Tibial nerve (tissue), 4 donors: ENCODE data around the gene EEF1AKMT3. TPM values are rescaled to one million over a fixed set of nuclear protein-coding genes. Genes with fewer than 3 reads are reported as not detected.

Experiments
- DNase-seq, 2 donors: peaks; one replicate each; pipeline ENCODE4 v3.0.0-alpha.2; 2019; ENCODE audit warnings: low spot score in 2 of 2
- H3K27ac ChIP-seq, 4 donors: fragments of 200-600 bp; sonication (generic) in 3 of 4; one replicate each; pipeline ENCODE4 v1.5.1; 2017 to 2019; ENCODE audit warnings: mild to moderate bottlenecking in 1 of 4
- H3K27me3 ChIP-seq, 2 donors: fragments of 200-600 bp; sonication (generic) in 1 of 2; one replicate each; pipeline versions ENCODE4 v1.5.1 to v1.6.0; 2017 to 2019
- H3K36me3 ChIP-seq, 3 donors: fragments of 200-600 bp; sonication (generic); one replicate each; pipeline ENCODE4 v1.5.1; 2018 to 2019
- H3K4me1 ChIP-seq, 4 donors: fragments of 200-600 bp; sonication (generic) in 3 of 4; one replicate each; pipeline ENCODE4 v1.5.1; 2017 to 2019
- H3K4me3 ChIP-seq, 4 donors: fragments of 200-600 bp; sonication (generic) in 3 of 4; one replicate each; pipeline ENCODE4 v1.5.1; 2017 to 2019; ENCODE audit warnings: mild to moderate bottlenecking in 1 of 4, moderate library complexity in 1 of 4
- H3K9me3 ChIP-seq, 4 donors: fragments of 200-600 bp; sonication (generic) in 3 of 4; one replicate each; pipeline ENCODE4 v1.5.1; 2017 to 2019
- CTCF ChIP-seq, 5 experiments: fragments of 200-600 bp in 3 of 5; fragments of 450-650 bp in 2 of 5; sonication (generic) in 3 of 5; IDR thresholded peaks; one replicate each; pipeline ENCODE4 v1.5.1; 2016 to 2019; ENCODE audit warnings: antibody characterized with exemption in 5 of 5, mild to moderate bottlenecking in 3 of 5, moderate library complexity in 2 of 5
- EP300 ChIP-seq, 2 donors: sonication (generic); formaldehyde crosslinking; IDR thresholded peaks; one replicate each; pipeline ENCODE4 v1.6.1; 2017; ENCODE audit warnings: antibody characterized with exemption in 2 of 2, mild to moderate bottlenecking in 1 of 2
- POLR2A ChIP-seq, 2 donors: fragments of 450-650 bp; IDR thresholded peaks; one replicate each; pipeline ENCODE4 v1.6.1; 2017; ENCODE audit warnings: antibody characterized with exemption in 2 of 2, mild to moderate bottlenecking in 2 of 2, moderate library complexity in 2 of 2
- WGBS, 2 donors: methylation state at CpG; one replicate each; pipeline ENCODE4 v1.1.5; 2018; 5-methylcytosine and 5-hydroxymethylcytosine counted together
- total RNA-seq, 4 donors: library from RNA; depleted of rRNA; stranded (reverse); fragments of >200 nt; gene quantifications; one replicate each; pipeline ENCODE4 v1.1.0, GENCODE V29; 2016

The EEF1AKMT3 gene
- total RNA-seq, 4 donors from 2014 or later: 8.0 to 16.3 (median 9.6) TPM

- WGBS, 2 donors: 81 to 87% methylated on average over 3 of the region's 3 CpGs
Measured at GRCh38 chr12:57775044-57775443, 2.6 kb downstream of the EEF1AKMT3 start.

GRCh38 chr12:57775563-57776246 is 3.3 kb downstream of the EEF1AKMT3 start:
- Histone ChIP-seq H3K27ac (no peak overlapping the region), H3K27me3 (no peaks in the 10 kb centered on the region), H3K4me1 (peaks cover 0 to 23% (median 10%) of the 10 kb centered on the region in 4 donors), H3K4me3 (no peak overlapping the region), H3K36me3 (peaks cover 0 to 49% (median 0%) of the 10 kb centered on the region in 3 donors), H3K9me3 (no peaks in the 10 kb centered on the region)
- no peak for DNase-seq
- WGBS, 2 donors: 71 to 79% methylated on average over 4 of the region's 4 CpGs
- no peak for TF ChIP-seq POLR2A (IDR thresholded peaks at IDR 0.05)
- no peak for TF ChIP-seq CTCF (IDR thresholded peaks at IDR 0.05)
- no peak for TF ChIP-seq EP300 (IDR thresholded peaks at IDR 0.05)

More at GRCh38 chr12:57775044-57775443, 2.6 kb downstream of the EEF1AKMT3 start:
- no peaks in the 10 kb centered on the region for H3K27me3 ChIP-seq
- TF ChIP-seq CTCF (IDR thresholded peaks at IDR 0.05): no peak
- no peak for TF ChIP-seq EP300 (IDR thresholded peaks at IDR 0.05)
- no peak for TF ChIP-seq POLR2A (IDR thresholded peaks at IDR 0.05)
- DNase-seq: no peak
- no peak overlapping the region for H3K27ac ChIP-seq
- peaks cover 0 to 25% (median 11%) of the 10 kb centered on the region in 4 donors for H3K4me1 ChIP-seq
- no peak overlapping the region for H3K4me3 ChIP-seq
- peaks cover 0 to 49% (median 0%) of the 10 kb centered on the region in 3 donors for H3K36me3 ChIP-seq
- no peaks in the 10 kb centered on the region for H3K9me3 ChIP-seq

- WGBS, 2 donors: 87 to 89% methylated on average over 2 of the region's 2 CpGs
Measured at GRCh38 chr12:57776247-57776587, 3.8 kb downstream of the EEF1AKMT3 start.

DNA sequence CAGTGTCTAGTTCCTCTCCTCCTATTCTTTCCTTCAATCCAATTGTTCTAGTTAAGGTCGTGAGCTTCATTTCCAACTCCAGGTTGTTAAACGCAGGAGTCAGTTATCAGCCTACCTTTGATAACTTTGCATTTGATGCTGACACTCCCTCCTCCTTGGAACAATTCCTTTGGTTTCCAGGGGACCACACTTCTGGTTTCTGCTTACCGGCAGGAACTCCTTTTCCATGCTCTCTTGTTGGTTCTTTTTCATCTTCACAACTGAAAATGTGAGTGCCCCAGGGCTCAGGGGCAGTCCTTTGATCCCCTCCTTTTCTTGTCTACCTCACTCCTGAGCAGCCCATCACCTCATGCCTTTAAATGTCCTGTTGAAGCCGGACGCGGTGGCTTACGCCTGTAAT is 5.0 kb downstream of the EEF1AKMT3 start:
- Histone ChIP-seq H3K4me3 (no peak overlapping the region), H3K27ac (no peak overlapping the region), H3K9me3 (no peaks in the 10 kb centered on the region), H3K27me3 (no peaks in the 10 kb centered on the region), H3K36me3 (peaks cover 0 to 50% (median 0%) of the 10 kb centered on the region in 3 donors), H3K4me1 (peaks cover 0 to 18% (median 2%) of the 10 kb centered on the region in 4 donors)
- TF ChIP-seq POLR2A (IDR thresholded peaks at IDR 0.05) (no peak), CTCF (IDR thresholded peaks at IDR 0.05) (no peak), EP300 (IDR thresholded peaks at IDR 0.05) (no peak)
- no peak for DNase-seq
- 85 to 89% methylated on average over 7 of the region's 7 CpGs for WGBS, 2 donors

More at GRCh38 chr12:57776247-57776587, 3.8 kb downstream of the EEF1AKMT3 start:
- peaks cover 0 to 18% (median 6%) of the 10 kb centered on the region in 4 donors for H3K4me1 ChIP-seq
- no peak for DNase-seq
- no peaks in the 10 kb centered on the region for H3K27me3 ChIP-seq
- no peaks in the 10 kb centered on the region for H3K9me3 ChIP-seq
- no peak for TF ChIP-seq CTCF (IDR thresholded peaks at IDR 0.05)
- no peak for TF ChIP-seq POLR2A (IDR thresholded peaks at IDR 0.05)
- TF ChIP-seq EP300 (IDR thresholded peaks at IDR 0.05): no peak
- H3K27ac ChIP-seq: no peak overlapping the region
- H3K4me3 ChIP-seq: no peak overlapping the region
- peaks cover 0 to 50% (median 0%) of the 10 kb centered on the region in 3 donors for H3K36me3 ChIP-seq

GRCh38 chr12:57777911-57778310 is 5.5 kb downstream of the EEF1AKMT3 start:
- no peaks in the 10 kb centered on the region for H3K27me3 ChIP-seq
- peaks cover 0 to 18% (median 2%) of the 10 kb centered on the region in 4 donors for H3K4me1 ChIP-seq
- H3K4me3 ChIP-seq: no peak overlapping the region
- H3K9me3 ChIP-seq: no peaks in the 10 kb centered on the region
- H3K36me3 ChIP-seq: peaks cover 0 to 50% (median 0%) of the 10 kb centered on the region in 3 donors
- WGBS, 2 donors: 89 to 94% methylated on average over 7 of the region's 7 CpGs
- DNase-seq: no peak
- no peak for TF ChIP-seq CTCF (IDR thresholded peaks at IDR 0.05)
- TF ChIP-seq EP300 (IDR thresholded peaks at IDR 0.05): no peak
- no peak for TF ChIP-seq POLR2A (IDR thresholded peaks at IDR 0.05)
- H3K27ac ChIP-seq: no peak overlapping the region
